ENCODE measurements around the gene RTL5.

RTL5 gene

DNA sequence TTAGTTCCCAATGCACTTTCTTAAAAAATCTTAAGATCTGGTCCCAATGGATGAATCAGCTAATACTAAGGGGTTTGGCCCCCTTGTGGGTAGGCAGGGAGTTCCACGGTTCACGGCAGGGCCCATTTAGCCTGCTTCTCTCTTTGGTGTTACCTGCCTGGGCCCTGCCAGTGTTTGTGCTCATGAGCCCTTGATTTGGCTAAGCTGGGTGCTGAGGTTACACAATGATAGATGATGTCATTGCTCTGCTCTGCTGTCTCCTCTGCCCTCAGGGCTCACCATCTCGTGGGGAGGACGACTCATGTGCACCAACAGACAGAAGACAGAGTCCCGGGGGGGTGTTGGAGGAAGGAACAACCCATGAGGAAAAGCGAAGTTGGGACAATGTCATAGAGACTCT lies 24.4 kb downstream of the RTL5 start:
- no peak overlapping the region for H3K27ac ChIP-seq
- TF ChIP-seq CTCF (IDR thresholded peaks at IDR 0.05) (no peak), ZFX (IDR thresholded peaks at IDR 0.05; ENCODE audit: borderline replicate concordance) (no peak)

GRCh38 chrX:72105436-72105835 lies 26.3 kb downstream of the RTL5 start:
- no peak for TF ChIP-seq CTCF (IDR thresholded peaks at IDR 0.05)
- no peak for TF ChIP-seq ZFX (IDR thresholded peaks at IDR 0.05; ENCODE audit: borderline replicate concordance)
- no peak overlapping the region for H3K27ac ChIP-seq

DNA sequence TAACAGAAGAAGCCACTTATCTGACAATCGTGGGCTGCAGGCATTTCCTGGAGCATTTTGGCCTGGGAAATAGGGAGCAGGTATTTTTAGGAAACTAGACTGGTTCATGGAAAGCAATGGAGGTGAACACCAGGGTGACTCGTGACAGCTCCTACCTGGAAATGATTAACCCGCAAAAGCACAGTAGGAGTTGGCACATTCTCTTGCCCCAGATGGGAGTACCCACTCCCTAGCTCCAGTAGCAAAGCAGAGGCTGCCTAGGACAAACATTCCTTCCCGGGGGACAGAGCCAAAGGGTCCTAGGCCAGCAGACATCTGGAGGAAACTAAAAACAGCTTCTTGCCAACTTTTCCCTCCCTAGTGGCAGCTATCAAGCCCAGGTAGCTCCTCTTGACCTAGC lies 29.0 kb downstream of the RTL5 start:
- TF ChIP-seq ZFX (IDR thresholded peaks at IDR 0.05; ENCODE audit: borderline replicate concordance) = no peak
- no peak for TF ChIP-seq CTCF (IDR thresholded peaks at IDR 0.05)
- no peak overlapping the region for H3K27ac ChIP-seq

DNA sequence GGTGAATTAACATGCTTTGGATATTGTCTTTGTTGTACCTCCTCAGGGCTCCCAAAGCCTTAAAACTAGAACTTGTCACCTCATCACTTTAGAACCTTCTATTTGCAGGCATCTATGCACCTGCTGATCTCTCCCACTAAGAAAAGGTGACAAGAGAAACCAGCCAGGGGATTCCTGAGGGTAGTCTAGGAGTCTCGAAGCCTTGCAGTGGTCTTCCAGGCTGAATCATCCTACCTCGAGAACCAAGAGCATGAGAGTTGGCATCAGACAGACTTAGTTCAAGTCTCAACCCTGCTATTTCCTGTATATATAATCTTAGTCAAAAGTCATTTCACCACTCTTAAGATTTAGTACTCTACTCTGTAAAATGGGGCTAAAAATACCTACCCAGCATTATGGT lies 29.6 kb downstream of the RTL5 start:
- no peak overlapping the region for H3K27ac ChIP-seq
- TF ChIP-seq CTCF (IDR thresholded peaks at IDR 0.05) (no peak), ZFX (IDR thresholded peaks at IDR 0.05; ENCODE audit: borderline replicate concordance) (no peak)

GRCh38 chrX:72101597-72102037 lies 30.1 kb downstream of the RTL5 start:
- TF ChIP-seq ZFX (IDR thresholded peaks at IDR 0.05; ENCODE audit: borderline replicate concordance) = no peak
- no peak for TF ChIP-seq CTCF (IDR thresholded peaks at IDR 0.05)
- H3K27ac ChIP-seq = no peak overlapping the region

- TF ChIP-seq ZFX (IDR thresholded peaks at IDR 0.05; ENCODE audit: borderline replicate concordance) (no peak), CTCF (IDR thresholded peaks at IDR 0.05) (no peak)
- H3K27ac ChIP-seq = no peak overlapping the region
These were observed 30.8 kb downstream of the RTL5 start for GRCh38 chrX:72100824-72101351.

- no peak overlapping the region for H3K27ac ChIP-seq
These were observed 31.5 kb downstream of the RTL5 start for GRCh38 chrX:72100051-72100755.

More at GRCh38 chrX:72100051-72100755, 31.5 kb downstream of the RTL5 start:
- no peak for TF ChIP-seq CTCF (IDR thresholded peaks at IDR 0.05)
- no peak for TF ChIP-seq ZFX (IDR thresholded peaks at IDR 0.05; ENCODE audit: borderline replicate concordance)
